ENCODE measurements around the gene GUCY2D.

- TF ChIP-seq EZH2 (IDR thresholded peaks at IDR 0.05) (no peak), POLR2AphosphoS5 (IDR thresholded peaks at IDR 0.05; ENCODE audit: borderline replicate concordance, low read depth, low read length) (no peak)
Observed at GRCh38 chr17:8056976-8057625, 54.7 kb downstream of the GUCY2D start.

All from SK-N-MC (cell line).